ENCODE measurements around the gene CRYBG3.

GRCh38 chr3:97972976-97973375, 151.2 kb downstream of the CRYBG3 start:
- TF ChIP-seq POLR2AphosphoS5 (IDR thresholded peaks at IDR 0.05; ENCODE audit: borderline replicate concordance, low read depth, low read length) (no peak), EZH2 (IDR thresholded peaks at IDR 0.05) (no peak)
